Neural cell (in vitro differentiated cells): ENCODE measurements around the gene LRFN5. TPM values are rescaled to one million over a fixed set of nuclear protein-coding genes. Genes with fewer than 3 reads are reported as not detected.
A peak's percentile ranks its signal among the peaks of the same experiment; 100 is the strongest.
"Not testable (repeated sequence)": the region's sequence is repeated elsewhere in the genome, so short reads cannot be mapped to it uniquely, and the experiment has no call there.

Source experiments
- H2AFZ ChIP-seq: fragments of 200-600, 300-800 bp; sonication (generic), shearing (Covaris generic); 2 replicates; pipeline ENCODE4 v1.6.0; 2014; ENCODE audit warnings: low read depth, mild to moderate bottlenecking, antibody characterized with exemption, low read length, moderate library complexity
- H3F3A ChIP-seq: fragments of 200-600 bp; shearing (Covaris generic); 2 replicates; pipeline ENCODE4 v1.6.1; 2016; ENCODE audit warnings: mild to moderate bottlenecking, moderate library complexity, mixed read lengths, antibody characterized with exemption, low read length; ENCODE audit not compliant: insufficient read depth, poor library complexity, severe bottlenecking
- H3K27ac ChIP-seq: fragments of 200-600, 300-800 bp; sonication (generic), shearing (Covaris generic); 2 replicates; pipeline ENCODE4 v1.5.1; 2014; ENCODE audit warnings: mild to moderate bottlenecking, low read length, moderate library complexity
- H3K27me3 ChIP-seq: fragments of 300-800, 200-600 bp; sonication (generic), shearing (Covaris generic); 2 replicates; pipeline ENCODE4 v1.6.0; 2014; ENCODE audit warnings: mild to moderate bottlenecking, low read depth, low read length, moderate library complexity; ENCODE audit not compliant: insufficient read depth
- H3K36me3 ChIP-seq: fragments of 300-800, 200-600 bp; sonication (generic), shearing (Covaris generic); 2 replicates; pipeline ENCODE4 v1.5.1; 2014; ENCODE audit warnings: mild to moderate bottlenecking, antibody characterized with exemption, low read length, moderate library complexity; ENCODE audit not compliant: insufficient read depth
- H3K4me2 ChIP-seq: fragments of 300-800, 200-600 bp; sonication (generic), shearing (Covaris generic); 2 replicates; pipeline ENCODE4 v1.6.0; 2014; ENCODE audit warnings: mild to moderate bottlenecking, low read length
- H3K4me3 ChIP-seq: fragments of 300-800, 200-600 bp; sonication (generic), shearing (Covaris generic); 2 replicates; pipeline ENCODE4 v1.5.1; 2014; ENCODE audit warnings: mild to moderate bottlenecking, low read length, moderate library complexity
- H3K79me2 ChIP-seq: fragments of 200-600 bp; shearing (Covaris generic); replicated peaks from 2 replicates; pipeline ENCODE4 v1.6.0; 2014; ENCODE audit warnings: mild to moderate bottlenecking, low read length, moderate library complexity; ENCODE audit not compliant: insufficient read depth
- H3K9ac ChIP-seq: fragments of 300-800, 200-600 bp; sonication (generic), shearing (Covaris generic); 2 replicates; pipeline ENCODE4 v1.6.1; 2016; ENCODE audit warnings: mild to moderate bottlenecking, low read length, mixed read lengths
- H3K9me2 ChIP-seq: fragments of 200-600 bp; shearing (Covaris generic); 2 replicates; pipeline ENCODE4 v1.6.1; 2016; ENCODE audit warnings: mild to moderate bottlenecking, low read length, mixed read lengths; ENCODE audit not compliant: insufficient read depth
- H3K9me3 ChIP-seq: fragments of 200-600, 300-800 bp; sonication (generic), shearing (Covaris generic); 2 replicates; pipeline ENCODE4 v1.6.1; 2016; ENCODE audit warnings: mild to moderate bottlenecking, mixed run types, low read length, moderate library complexity, mixed read lengths
- H4K20me1 ChIP-seq: fragments of 200-600 bp; shearing (Covaris generic); 2 replicates; pipeline ENCODE4 v1.6.1; 2016; ENCODE audit warnings: mild to moderate bottlenecking, mixed run types; ENCODE audit not compliant: insufficient read depth
- CTCF ChIP-seq: fragments of 450-650 bp; IDR thresholded peaks from 2 replicates; pipeline ENCODE4 v1.5.1; 2014; ENCODE audit warnings: antibody characterized with exemption, mild to moderate bottlenecking, moderate library complexity; ENCODE audit not compliant: poor library complexity, severe bottlenecking
- EP300 ChIP-seq: fragments of 450-650 bp; conservative IDR thresholded peaks from 2 replicates; pipeline ENCODE4 v1.6.1; 2014; ENCODE audit warnings: antibody characterized with exemption, mild to moderate bottlenecking, moderate library complexity; ENCODE audit not compliant: poor library complexity, severe bottlenecking
- EZH2 ChIP-seq: fragments of 200-600, 300-800 bp; shearing (Covaris generic), sonication (generic); IDR thresholded peaks from 2 replicates; pipeline ENCODE4 v1.6.1; 2014; ENCODE audit warnings: antibody characterized with exemption, low read length, borderline replicate concordance, mild to moderate bottlenecking; ENCODE audit not compliant: insufficient read depth, poor library complexity, severe bottlenecking
- MXI1 ChIP-seq: fragments of 450-650 bp; conservative IDR thresholded peaks from 2 replicates; pipeline ENCODE4 v1.6.1; 2014; ENCODE audit warnings: antibody characterized with exemption, mild to moderate bottlenecking; ENCODE audit not compliant: poor library complexity, severe bottlenecking
- POLR2AphosphoS5 ChIP-seq: IDR thresholded peaks from 2 replicates; pipeline ENCODE4 v1.6.1; 2012
- RAD21 ChIP-seq: fragments of 450-650 bp; conservative IDR thresholded peaks from 2 replicates; pipeline ENCODE4 v1.6.1; 2014; ENCODE audit warnings: antibody characterized with exemption, mild to moderate bottlenecking, moderate library complexity
- SMC3 ChIP-seq: fragments of 450-650 bp; conservative IDR thresholded peaks from 2 replicates; pipeline ENCODE4 v1.6.1; 2014; ENCODE audit warnings: antibody characterized with exemption, mild to moderate bottlenecking, moderate library complexity; ENCODE audit not compliant: poor library complexity
- TAF1 ChIP-seq: IDR thresholded peaks from 2 replicates; pipeline ENCODE4 v1.6.1; 2012; ENCODE audit warnings: low read depth
- polyA plus RNA-seq: library from polyadenylated mRNA; depleted of rRNA; stranded (reverse); fragments of >200 nt; gene quantifications from 2 replicates; pipeline ENCODE4 v1.2.3, GENCODE V29; 2014
- TF ChIP-seq, protein P1 (sequence below): IDR thresholded peaks from 2 replicates; pipeline ENCODE4 v1.6.1; 2012; ENCODE audit warnings: borderline replicate concordance

Gene LRFN5
- polyA plus RNA-seq, 1 donor from 2014 or later: 24.5 TPM

DNA sequence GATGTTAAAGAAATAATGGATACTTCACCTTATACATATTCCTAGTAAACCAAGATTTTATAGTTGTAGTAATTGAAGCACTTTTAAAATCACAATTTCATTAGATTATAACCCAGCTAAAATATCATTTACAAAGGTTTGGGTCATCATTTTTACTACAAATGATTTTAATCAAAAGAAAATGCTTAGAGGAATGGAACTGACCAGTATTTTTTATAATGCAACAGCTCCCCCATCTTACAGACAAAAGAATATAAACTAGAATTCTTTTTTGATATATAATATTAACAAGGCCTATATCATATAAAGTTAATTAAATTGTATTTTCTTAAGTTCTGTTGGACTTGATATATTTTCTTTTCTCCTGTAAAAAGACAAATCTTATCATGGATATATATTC is 20.4 kb upstream of the LRFN5 start:
- no peak overlapping the region for H3K4me2 ChIP-seq
- H2AFZ ChIP-seq: no peak overlapping the region
- no peak overlapping the region for H3K9ac ChIP-seq
- no peaks in the 10 kb centered on the region for H3K9me3 ChIP-seq
- no peak overlapping the region for H3K27ac ChIP-seq
- no peaks in the 10 kb centered on the region for H3K79me2 ChIP-seq
- no peaks in the 10 kb centered on the region for H3K27me3 ChIP-seq
- no peaks in the 10 kb centered on the region for H4K20me1 ChIP-seq
- H3K4me3 ChIP-seq: no peak overlapping the region
- no peaks in the 10 kb centered on the region for H3K9me2 ChIP-seq
- no peaks in the 10 kb centered on the region for H3K36me3 ChIP-seq
- no peaks in the 10 kb centered on the region for H3F3A ChIP-seq
- TF ChIP-seq CTCF (peak; percentile 43), POLR2AphosphoS5 (no peak), SMC3 (peak; percentile 53), TAF1 (no peak), EP300 (no peak), RAD21 (peak; percentile 56)

DNA sequence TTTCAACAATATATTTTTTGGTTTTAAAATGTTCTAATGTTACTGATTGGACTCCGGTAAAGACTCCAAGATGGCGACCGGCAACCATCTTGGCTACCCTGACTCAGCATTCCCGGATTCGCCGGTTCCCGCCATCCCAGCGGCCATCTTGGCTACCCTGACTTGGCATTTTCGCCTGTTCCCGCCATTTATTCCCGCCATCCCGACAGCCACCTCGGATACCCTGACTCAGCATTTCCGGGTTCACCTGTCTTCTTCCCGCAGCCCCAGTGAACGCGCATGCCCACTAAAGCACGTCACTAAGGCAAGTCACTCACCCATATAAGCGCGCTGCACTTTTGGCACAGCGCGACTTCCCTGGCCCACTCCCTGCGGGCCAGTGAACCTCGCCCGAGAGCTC is 9.0 kb upstream of the LRFN5 start:
- Histone ChIP-seq H3K4me2 (no peak overlapping the region), H3K79me2 (no peaks in the 10 kb centered on the region), H3K27ac (no peak overlapping the region), H3K36me3 (no peaks in the 10 kb centered on the region), H3F3A (no peaks in the 10 kb centered on the region), H3K4me3 (no peak overlapping the region), H4K20me1 (no peaks in the 10 kb centered on the region), H3K9me3 (no peaks in the 10 kb centered on the region), H2AFZ (no peak overlapping the region), H3K9me2 (no peaks in the 10 kb centered on the region), H3K27me3 (peaks cover under 1% of the 10 kb centered on the region), H3K9ac (no peak overlapping the region)
- TF ChIP-seq TAF1: no peak
- no peak for TF ChIP-seq MXI1
- no peak for TF ChIP-seq POLR2AphosphoS5
- TF ChIP-seq CTCF: no peak
- no peak for TF ChIP-seq SMC3
- TF ChIP-seq EZH2: no peak
- TF ChIP-seq EP300: no peak
- TF ChIP-seq RAD21: no peak
- TF ChIP-seq, protein P1, sequence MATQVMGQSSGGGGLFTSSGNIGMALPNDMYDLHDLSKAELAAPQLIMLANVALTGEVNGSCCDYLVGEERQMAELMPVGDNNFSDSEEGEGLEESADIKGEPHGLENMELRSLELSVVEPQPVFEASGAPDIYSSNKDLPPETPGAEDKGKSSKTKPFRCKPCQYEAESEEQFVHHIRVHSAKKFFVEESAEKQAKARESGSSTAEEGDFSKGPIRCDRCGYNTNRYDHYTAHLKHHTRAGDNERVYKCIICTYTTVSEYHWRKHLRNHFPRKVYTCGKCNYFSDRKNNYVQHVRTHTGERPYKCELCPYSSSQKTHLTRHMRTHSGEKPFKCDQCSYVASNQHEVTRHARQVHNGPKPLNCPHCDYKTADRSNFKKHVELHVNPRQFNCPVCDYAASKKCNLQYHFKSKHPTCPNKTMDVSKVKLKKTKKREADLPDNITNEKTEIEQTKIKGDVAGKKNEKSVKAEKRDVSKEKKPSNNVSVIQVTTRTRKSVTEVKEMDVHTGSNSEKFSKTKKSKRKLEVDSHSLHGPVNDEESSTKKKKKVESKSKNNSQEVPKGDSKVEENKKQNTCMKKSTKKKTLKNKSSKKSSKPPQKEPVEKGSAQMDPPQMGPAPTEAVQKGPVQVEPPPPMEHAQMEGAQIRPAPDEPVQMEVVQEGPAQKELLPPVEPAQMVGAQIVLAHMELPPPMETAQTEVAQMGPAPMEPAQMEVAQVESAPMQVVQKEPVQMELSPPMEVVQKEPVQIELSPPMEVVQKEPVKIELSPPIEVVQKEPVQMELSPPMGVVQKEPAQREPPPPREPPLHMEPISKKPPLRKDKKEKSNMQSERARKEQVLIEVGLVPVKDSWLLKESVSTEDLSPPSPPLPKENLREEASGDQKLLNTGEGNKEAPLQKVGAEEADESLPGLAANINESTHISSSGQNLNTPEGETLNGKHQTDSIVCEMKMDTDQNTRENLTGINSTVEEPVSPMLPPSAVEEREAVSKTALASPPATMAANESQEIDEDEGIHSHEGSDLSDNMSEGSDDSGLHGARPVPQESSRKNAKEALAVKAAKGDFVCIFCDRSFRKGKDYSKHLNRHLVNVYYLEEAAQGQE: no peak

- not testable (repeated sequence) for H3K4me2 ChIP-seq, H3K27ac ChIP-seq, H3K79me2 ChIP-seq, H3K36me3 ChIP-seq, H3K9me3 ChIP-seq, H4K20me1 ChIP-seq, H3K9me2 ChIP-seq, H3K9ac ChIP-seq, H3K4me3 ChIP-seq, H2AFZ ChIP-seq, H3F3A ChIP-seq
- peaks cover 20% of the 10 kb centered on the region for H3K27me3 ChIP-seq
These were observed 6.8 kb upstream of the LRFN5 start for GRCh38 chr14:41599805-41600385.
